Chondrocyte (in vitro differentiated cells): ENCODE results near the gene CYP20A1. TPM values are rescaled to one million over a fixed set of nuclear protein-coding genes. Genes with fewer than 3 reads are reported as not detected.
"Not testable (repeated sequence)": the region's sequence is repeated elsewhere in the genome, so short reads cannot be mapped to it uniquely, and the experiment has no call there.

Source experiments
- DNase-seq: peaks from one replicate; pipeline ENCODE4 v3.0.0; 2021; ENCODE audit warnings: mixed read lengths, low spot score
- H3K27ac Mint-ChIP-seq: one replicate; pipeline ENCODE4 v1.8.0; 2021; ENCODE audit warnings: mild to moderate bottlenecking, moderate library complexity, mixed read lengths; ENCODE audit not compliant: unreplicated experiment
- H3K27me3 Mint-ChIP-seq: 2 replicates; pipeline ENCODE4 v1.8.0; 2021; ENCODE audit warnings: low read depth, mixed read lengths
- H3K36me3 Mint-ChIP-seq: 2 replicates; pipeline ENCODE4 v1.8.0; 2021; ENCODE audit warnings: low read depth, mixed read lengths
- H3K4me1 Mint-ChIP-seq: 2 replicates; pipeline ENCODE4 v1.8.0; 2021; ENCODE audit warnings: low read depth, mild to moderate bottlenecking, mixed read lengths
- H3K4me3 Mint-ChIP-seq: one replicate; pipeline ENCODE4 v1.8.0; 2021; ENCODE audit warnings: mild to moderate bottlenecking, moderate library complexity, mixed read lengths; ENCODE audit not compliant: unreplicated experiment
- H3K9me3 Mint-ChIP-seq: 2 replicates; pipeline ENCODE4 v1.8.0; 2021; ENCODE audit warnings: low read depth, mixed read lengths
- long read RNA-seq: library from polyadenylated mRNA; stranded (forward); transcript quantifications from one replicate; pipeline ENCODE4 v2.0.0, GENCODE V29; 2021
- total RNA-seq: library from RNA; stranded (reverse); gene quantifications from 3 replicates; pipeline ENCODE4 v1.2.1, GENCODE V29; 2021
- TF ChIP-seq, protein P1 (sequence below): fragments of 200-600 bp; sonication (generic); IDR thresholded peaks from 2 replicates; pipeline ENCODE4 v1.5.0; 2021; ENCODE audit warnings: antibody characterized with exemption, mild to moderate bottlenecking, moderate library complexity

The CYP20A1 gene, protein sequence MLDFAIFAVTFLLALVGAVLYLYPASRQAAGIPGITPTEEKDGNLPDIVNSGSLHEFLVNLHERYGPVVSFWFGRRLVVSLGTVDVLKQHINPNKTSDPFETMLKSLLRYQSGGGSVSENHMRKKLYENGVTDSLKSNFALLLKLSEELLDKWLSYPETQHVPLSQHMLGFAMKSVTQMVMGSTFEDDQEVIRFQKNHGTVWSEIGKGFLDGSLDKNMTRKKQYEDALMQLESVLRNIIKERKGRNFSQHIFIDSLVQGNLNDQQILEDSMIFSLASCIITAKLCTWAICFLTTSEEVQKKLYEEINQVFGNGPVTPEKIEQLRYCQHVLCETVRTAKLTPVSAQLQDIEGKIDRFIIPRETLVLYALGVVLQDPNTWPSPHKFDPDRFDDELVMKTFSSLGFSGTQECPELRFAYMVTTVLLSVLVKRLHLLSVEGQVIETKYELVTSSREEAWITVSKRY
- total RNA-seq: 25.7 to 33.0 TPM (median 30.7 TPM) in 3 replicates
- long read RNA-seq, transcript CYP20A1-201 (13 exons, 1,949 nt): major isoform, 19 of 43 reads
- long read RNA-seq, transcript CYP20A1-207 (11 exons, 1,359 nt): minor isoform, 5 of 43 reads
- long read RNA-seq, partial matches to known transcripts: 2 of 43 reads
- long read RNA-seq, other reads (novel, unspliced or antisense): 12 of 43 reads

DNA sequence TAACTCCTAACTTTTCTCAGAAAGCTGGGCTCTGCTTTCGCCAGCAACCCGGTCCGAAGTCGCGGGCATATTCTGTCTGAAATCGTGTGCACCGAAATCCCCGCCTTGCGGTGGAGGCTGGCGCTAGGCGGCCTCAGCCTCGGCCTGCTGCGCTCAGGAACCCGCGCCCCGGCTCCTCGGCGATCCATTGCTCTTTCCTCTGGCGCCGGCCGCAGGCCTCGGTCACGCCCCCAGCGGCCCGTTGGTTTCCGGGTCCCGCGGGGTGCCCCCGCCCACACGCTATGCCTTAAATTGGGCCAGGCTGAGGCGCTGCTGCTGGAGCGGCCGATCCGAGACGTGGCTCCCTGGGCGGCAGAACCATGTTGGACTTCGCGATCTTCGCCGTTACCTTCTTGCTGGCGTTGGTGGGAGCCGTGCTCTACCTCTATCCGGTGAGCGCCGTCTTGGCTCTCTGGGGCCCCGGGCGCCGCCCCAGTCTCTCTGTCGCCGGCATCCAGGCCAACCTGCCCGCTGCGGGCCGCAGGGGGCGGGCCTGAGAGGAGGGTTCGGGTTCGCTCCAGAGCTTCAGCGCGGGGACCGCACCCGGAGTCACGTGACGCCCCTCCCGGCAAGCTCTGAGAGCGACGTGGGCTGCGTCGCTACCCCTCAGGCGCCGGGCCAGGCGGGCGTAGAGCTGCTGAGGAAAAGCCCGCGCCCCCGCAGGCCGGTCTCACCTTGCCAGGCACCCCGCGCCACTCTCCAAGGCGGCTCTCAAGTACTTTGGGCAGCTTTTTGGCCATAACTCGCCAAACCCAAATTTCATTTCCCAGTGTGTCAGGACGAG is at the start of gene CYP20A1:
CYP20A1 (plus strand) TSS at position 315 of the 823 bp plus-strand sequence; CDS start at position 360, 45 bp downstream.
- DNase-seq: peak; percentile 98
- TF ChIP-seq, protein P1, sequence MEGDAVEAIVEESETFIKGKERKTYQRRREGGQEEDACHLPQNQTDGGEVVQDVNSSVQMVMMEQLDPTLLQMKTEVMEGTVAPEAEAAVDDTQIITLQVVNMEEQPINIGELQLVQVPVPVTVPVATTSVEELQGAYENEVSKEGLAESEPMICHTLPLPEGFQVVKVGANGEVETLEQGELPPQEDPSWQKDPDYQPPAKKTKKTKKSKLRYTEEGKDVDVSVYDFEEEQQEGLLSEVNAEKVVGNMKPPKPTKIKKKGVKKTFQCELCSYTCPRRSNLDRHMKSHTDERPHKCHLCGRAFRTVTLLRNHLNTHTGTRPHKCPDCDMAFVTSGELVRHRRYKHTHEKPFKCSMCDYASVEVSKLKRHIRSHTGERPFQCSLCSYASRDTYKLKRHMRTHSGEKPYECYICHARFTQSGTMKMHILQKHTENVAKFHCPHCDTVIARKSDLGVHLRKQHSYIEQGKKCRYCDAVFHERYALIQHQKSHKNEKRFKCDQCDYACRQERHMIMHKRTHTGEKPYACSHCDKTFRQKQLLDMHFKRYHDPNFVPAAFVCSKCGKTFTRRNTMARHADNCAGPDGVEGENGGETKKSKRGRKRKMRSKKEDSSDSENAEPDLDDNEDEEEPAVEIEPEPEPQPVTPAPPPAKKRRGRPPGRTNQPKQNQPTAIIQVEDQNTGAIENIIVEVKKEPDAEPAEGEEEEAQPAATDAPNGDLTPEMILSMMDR: peak; percentile 70
- H3K9me3 Mint-ChIP-seq: no peaks in the 10 kb centered on the region
- peaks cover 7% of the 10 kb centered on the region for H3K36me3 Mint-ChIP-seq
- peak within 1 kb of the TSS; percentile 97 for H3K27ac Mint-ChIP-seq
- peak within 1 kb of the TSS; percentile 99 for H3K4me3 Mint-ChIP-seq
- peaks cover 21% of the 10 kb centered on the region for H3K4me1 Mint-ChIP-seq
- no peaks in the 10 kb centered on the region for H3K27me3 Mint-ChIP-seq

DNA sequence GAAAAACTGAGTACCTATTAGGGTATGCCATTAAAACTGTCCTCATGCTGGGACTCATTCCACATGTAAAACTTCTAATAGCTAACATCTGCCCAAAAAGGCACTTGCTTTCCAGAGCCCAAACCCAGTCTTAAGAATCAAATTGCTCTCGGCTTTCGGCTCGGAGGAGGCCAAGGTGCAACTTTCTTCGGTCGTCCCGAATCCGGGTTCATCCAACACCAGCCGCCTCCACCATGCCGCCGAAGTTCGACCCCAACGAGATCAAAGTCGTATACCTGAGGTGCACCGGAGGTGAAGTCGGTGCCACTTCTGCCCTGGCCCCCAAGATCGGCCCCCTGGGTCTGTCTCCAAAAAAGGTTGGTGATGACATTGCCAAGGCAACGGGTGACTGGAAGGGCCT is 48.3 kb upstream of the CYP20A1 start:
- Mint-ChIP-seq H3K27ac (peak overlapping the region; percentile 32), H3K36me3 (peaks cover 30% of the 10 kb centered on the region)
- DNase-seq, H3K4me3 Mint-ChIP-seq, H3K27me3 Mint-ChIP-seq, H3K4me1 Mint-ChIP-seq, H3K9me3 Mint-ChIP-seq: not testable (repeated sequence)

DNA sequence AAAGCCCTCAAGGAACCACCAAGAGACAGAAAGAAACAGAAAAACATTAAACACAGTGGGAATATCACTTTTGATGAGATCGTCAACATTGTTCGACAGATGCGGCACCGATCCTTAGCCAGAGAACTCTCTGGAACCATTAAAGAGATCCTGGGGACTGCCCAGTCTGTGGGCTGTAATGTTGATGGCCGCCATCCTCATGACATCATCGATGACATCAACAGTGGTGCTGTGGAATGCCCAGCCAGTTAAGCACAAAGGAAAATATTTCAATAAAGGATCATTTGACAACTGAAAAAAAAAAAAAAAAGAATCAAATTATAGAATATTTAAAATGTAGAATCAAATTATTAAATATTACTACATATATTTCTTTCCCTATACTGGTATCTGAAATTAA is 47.8 kb upstream of the CYP20A1 start:
- not testable (repeated sequence) for H3K27me3 Mint-ChIP-seq, H3K4me1 Mint-ChIP-seq, H3K9me3 Mint-ChIP-seq, DNase-seq, H3K4me3 Mint-ChIP-seq
- H3K27ac Mint-ChIP-seq: peak overlapping the region; percentile 32
- H3K36me3 Mint-ChIP-seq: peaks cover 28% of the 10 kb centered on the region

DNA sequence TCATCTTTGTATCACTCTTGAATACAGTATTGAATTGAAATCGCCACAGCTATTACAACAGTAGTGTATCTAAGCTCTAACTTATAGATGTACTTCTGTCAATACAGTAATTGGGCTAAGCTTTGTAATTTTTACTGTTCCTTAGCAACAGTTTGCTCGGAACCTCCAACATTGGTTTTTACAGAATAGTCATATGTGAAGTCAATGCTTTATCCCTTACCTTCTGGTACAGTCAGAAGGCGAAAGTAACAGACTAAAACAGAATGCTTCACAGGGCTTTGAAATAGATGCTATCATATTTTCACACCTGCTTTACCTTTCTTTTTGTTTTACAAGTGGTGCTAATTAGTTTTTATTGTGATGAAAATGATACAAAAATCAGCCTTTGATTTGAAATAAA is 46.9 kb upstream of the CYP20A1 start:
- H3K4me3 Mint-ChIP-seq: no peak overlapping the region
- H3K9me3 Mint-ChIP-seq: peaks cover 2% of the 10 kb centered on the region
- no peak overlapping the region for H3K27ac Mint-ChIP-seq
- TF ChIP-seq, protein P1: no peak
- H3K27me3 Mint-ChIP-seq: no peaks in the 10 kb centered on the region
- no peaks in the 10 kb centered on the region for H3K4me1 Mint-ChIP-seq
- peaks cover 25% of the 10 kb centered on the region for H3K36me3 Mint-ChIP-seq
- DNase-seq: no peak

DNA sequence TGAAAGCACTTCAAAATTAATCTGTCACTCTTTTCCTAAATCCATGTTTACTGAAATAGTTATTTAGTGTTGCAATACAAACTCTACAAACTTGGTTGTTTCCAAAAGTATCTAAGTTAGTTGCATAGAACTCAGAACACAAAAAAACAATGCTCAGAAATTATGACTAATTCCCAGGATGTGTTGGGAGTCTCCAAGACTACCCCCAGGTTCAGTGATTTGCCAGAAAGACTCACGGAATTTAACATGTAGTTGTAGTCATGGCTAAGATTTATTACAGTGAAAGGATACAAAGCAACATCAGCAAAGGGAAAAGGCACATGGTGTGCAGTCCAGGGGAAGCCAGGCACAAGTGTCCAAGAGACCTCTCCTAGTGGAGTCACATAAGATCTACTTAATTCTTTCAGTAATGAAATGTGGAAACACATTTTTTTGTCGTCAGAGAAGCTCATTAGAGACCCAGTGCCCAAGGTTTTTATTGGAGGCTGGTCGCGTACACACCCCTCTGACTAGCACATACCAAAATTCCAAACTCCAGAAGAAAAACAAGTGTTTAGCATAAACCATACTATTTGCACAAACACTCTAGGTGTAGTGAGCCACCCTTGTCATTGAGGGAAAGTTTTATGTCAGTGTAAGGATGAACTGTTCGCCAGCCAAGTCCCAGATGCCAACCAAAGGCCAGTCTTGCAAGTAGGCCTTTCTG is 43.3 kb upstream of the CYP20A1 start:
- no peaks in the 10 kb centered on the region for H3K4me1 Mint-ChIP-seq
- DNase-seq: no peak
- H3K36me3 Mint-ChIP-seq: peaks cover 14% of the 10 kb centered on the region
- H3K9me3 Mint-ChIP-seq: no peaks in the 10 kb centered on the region
- no peak overlapping the region for H3K4me3 Mint-ChIP-seq
- H3K27me3 Mint-ChIP-seq: no peaks in the 10 kb centered on the region
- H3K27ac Mint-ChIP-seq: no peak overlapping the region
- TF ChIP-seq, protein P1: no peak
